ENCODE data around the gene COQ8A. TPM values are rescaled to one million over a fixed set of nuclear protein-coding genes. Genes with fewer than 3 reads are reported as not detected.

Gene COQ8A
- 8.5 and 8.8 TPM in 2 replicates for total RNA-seq

GRCh38 chr1:226940029-226940805, at the start of gene COQ8A:
COQ8A (plus strand) TSS chr1:226940294; CDS start chr1:226961386, 21,092 bp downstream.

Other genes starting within 250 kb of the COQ8A start
- gene ITPKB, start 201.0 kb upstream of the COQ8A start, total RNA-seq, result 21.7 and 29.5 TPM in 2 replicates
- 14.1 and 16.7 TPM in 2 replicates for gene PSEN2, start 69.7 kb upstream of the COQ8A start, total RNA-seq